Stomach (tissue), 9 donors: ENCODE measurements around the gene RGS6. TPM values are rescaled to one million over a fixed set of nuclear protein-coding genes. Genes with fewer than 3 reads are reported as not detected.

Source experiments
- DNase-seq, 2 donors: peaks; one replicate each; pipeline versions ENCODE4 v3.0.0 to v3.0.0-alpha.2; 2013 to 2019
- H3K27ac ChIP-seq, 5 donors: fragments of 200-600 bp in 4 of 5; sonication (generic) in 4 of 5; one replicate each; pipeline ENCODE4 v1.5.1; 2013 to 2019; ENCODE audit warnings: mild to moderate bottlenecking in 1 of 5, moderate library complexity in 1 of 5
- H3K27me3 ChIP-seq, 3 donors: fragments of 200-600 bp; sonication (generic); one replicate each; pipeline ENCODE4 v1.5.1; 2017 to 2019; ENCODE audit warnings: mixed run types in 1 of 3
- H3K36me3 ChIP-seq, 4 donors: fragments of 200-600 bp; sonication (generic); 1 replicate in 3 of 4; 2 replicates in 1 of 4; pipeline ENCODE4 v1.5.1; 2016 to 2019
- H3K4me1 ChIP-seq, 4 donors: fragments of 200-600 bp; sonication (generic); one replicate each; pipeline ENCODE4 v1.5.1; 2016 to 2019
- H3K4me3 ChIP-seq, 4 donors: fragments of 200-600 bp; sonication (generic) in 3 of 4; one replicate each; pipeline ENCODE4 v1.5.1; 2016 to 2019; ENCODE audit warnings: mild to moderate bottlenecking in 1 of 4
- H3K9me3 ChIP-seq, 4 donors: fragments of 200-600 bp; sonication (generic); one replicate each; pipeline ENCODE4 v1.5.1; 2016 to 2019
- EP300 ChIP-seq: sonication (generic); formaldehyde crosslinking; IDR thresholded peaks from one replicate; pipeline ENCODE4 v1.6.1; 2017; ENCODE audit warnings: antibody characterized with exemption
- POLR2A ChIP-seq, 4 donors: fragments of 450-650 bp; IDR thresholded peaks; one replicate each; pipeline ENCODE4 v1.6.1; 2016; ENCODE audit warnings: antibody characterized with exemption in 4 of 4, control low read depth in 2 of 4, mild to moderate bottlenecking in 1 of 4, moderate library complexity in 1 of 4
- POLR2AphosphoS5 ChIP-seq, 3 donors: sonication (generic); formaldehyde crosslinking; IDR thresholded peaks; one replicate each; pipeline ENCODE4 v1.6.1; 2016; ENCODE audit warnings: antibody characterized with exemption in 3 of 3
- WGBS, 5 donors: extraction: QIAGEN DNeasy Blood & Tissue Kit in 3 of 5; methylation state at CpG; one replicate each; pipeline versions ENCODE4 v1.1.5 to v1.1.7; 2013 to 2018; 5-methylcytosine and 5-hydroxymethylcytosine counted together
- intact Hi-C: fragments of 100-400 bp; cut with DNase I; formaldehyde crosslinking; loops from one replicate; pipeline ENCODE4 v1.15.1; 2023; ENCODE audit warnings: low total_unique reads
- polyA plus RNA-seq, 3 donors: library from polyadenylated mRNA; stranded (reverse); fragments of 200-250 nt; gene quantifications; one replicate each; pipeline ENCODE4 v1.2.3, GENCODE V29; 2013
- total RNA-seq, 5 donors: library from RNA; depleted of rRNA; stranded (reverse); fragments of >200 nt; gene quantifications; one replicate each; pipeline versions ENCODE4 v1.1.0 to v1.2.3, GENCODE V29; 2014 to 2016
- TF ChIP-seq, protein P1 (sequence below), 7 experiments: fragments of 450-650 bp in 4 of 7; fragments of 200-600 bp in 3 of 7; sonication (generic) in 3 of 7; IDR thresholded peaks; one replicate each; pipeline ENCODE4 v1.5.1; 2016 to 2019; ENCODE audit warnings: antibody characterized with exemption in 7 of 7, control low read depth in 2 of 7, mild to moderate bottlenecking in 1 of 7
- donor health status: healthy with polysubstance abuse.
- donor health status: Bipolar disorder and iron deficiency.
- donor health status: healthy.

The RGS6 gene
- total and polyA plus RNA-seq, 8 donors: 0.25 to 18.0 (median 0.92) TPM; not detected in 1

DNA sequence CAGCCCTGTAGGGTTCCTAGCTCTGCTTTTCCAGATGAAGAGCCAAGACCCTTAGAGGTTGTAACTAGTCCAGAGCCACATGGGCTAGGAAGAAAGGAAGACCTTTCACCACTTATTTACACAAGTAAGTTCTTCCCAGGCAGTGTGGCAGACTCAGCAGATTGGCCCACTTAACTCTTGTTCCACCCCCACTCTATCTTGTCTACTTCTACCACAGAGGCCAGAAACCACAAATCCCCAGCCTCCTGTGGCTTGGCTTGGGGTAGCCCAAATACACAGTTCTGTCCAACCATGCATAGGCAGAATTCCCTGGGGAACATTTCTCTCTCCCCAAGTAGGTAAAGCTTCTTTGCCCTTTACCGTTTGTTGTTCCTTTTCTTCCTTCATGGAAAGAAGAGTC lies 383.5 kb downstream of the RGS6 start:
- H3K36me3 ChIP-seq: no peaks in the 10 kb centered on the region
- intact Hi-C loops: no loop called here
- H3K4me3 ChIP-seq: no peak overlapping the region
- DNase-seq: no peak
- H3K27ac ChIP-seq: peak overlapping the region in 1 of 5 donors; percentile 48
- H3K9me3 ChIP-seq: no peaks in the 10 kb centered on the region
- TF ChIP-seq EP300: no peak
- no peak for TF ChIP-seq POLR2AphosphoS5 (IDR thresholded peaks at IDR 0.05)
- TF ChIP-seq, protein P1, sequence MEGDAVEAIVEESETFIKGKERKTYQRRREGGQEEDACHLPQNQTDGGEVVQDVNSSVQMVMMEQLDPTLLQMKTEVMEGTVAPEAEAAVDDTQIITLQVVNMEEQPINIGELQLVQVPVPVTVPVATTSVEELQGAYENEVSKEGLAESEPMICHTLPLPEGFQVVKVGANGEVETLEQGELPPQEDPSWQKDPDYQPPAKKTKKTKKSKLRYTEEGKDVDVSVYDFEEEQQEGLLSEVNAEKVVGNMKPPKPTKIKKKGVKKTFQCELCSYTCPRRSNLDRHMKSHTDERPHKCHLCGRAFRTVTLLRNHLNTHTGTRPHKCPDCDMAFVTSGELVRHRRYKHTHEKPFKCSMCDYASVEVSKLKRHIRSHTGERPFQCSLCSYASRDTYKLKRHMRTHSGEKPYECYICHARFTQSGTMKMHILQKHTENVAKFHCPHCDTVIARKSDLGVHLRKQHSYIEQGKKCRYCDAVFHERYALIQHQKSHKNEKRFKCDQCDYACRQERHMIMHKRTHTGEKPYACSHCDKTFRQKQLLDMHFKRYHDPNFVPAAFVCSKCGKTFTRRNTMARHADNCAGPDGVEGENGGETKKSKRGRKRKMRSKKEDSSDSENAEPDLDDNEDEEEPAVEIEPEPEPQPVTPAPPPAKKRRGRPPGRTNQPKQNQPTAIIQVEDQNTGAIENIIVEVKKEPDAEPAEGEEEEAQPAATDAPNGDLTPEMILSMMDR (IDR thresholded peaks at IDR 0.05): no peak
- no peak for TF ChIP-seq POLR2A (IDR thresholded peaks at IDR 0.05)
- 56 to 81% (median 70%) methylated on average over 1 of the region's 1 CpG for WGBS, 5 donors
- H3K4me1 ChIP-seq: peaks cover 0 to 30% (median 0%) of the 10 kb centered on the region in 4 donors
- no peaks in the 10 kb centered on the region for H3K27me3 ChIP-seq

DNA sequence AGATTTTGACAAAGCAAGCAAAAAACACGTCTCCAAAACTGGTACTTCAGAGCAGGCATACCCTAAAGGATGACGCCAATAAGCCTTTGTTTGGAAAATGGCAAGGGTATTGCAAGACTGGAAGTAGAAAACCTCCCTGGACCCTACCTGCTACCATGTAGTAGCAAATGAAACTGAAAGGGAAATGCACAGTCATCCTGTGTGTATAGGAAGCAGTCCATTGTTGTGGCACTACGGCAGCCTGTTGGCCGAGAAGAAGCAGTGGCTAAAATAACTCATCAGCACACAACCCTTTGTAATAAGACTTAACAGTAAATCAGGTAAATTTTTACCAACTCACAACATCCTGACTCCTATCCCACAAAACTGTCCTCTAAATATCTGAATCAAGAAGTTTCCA lies 386.4 kb downstream of the RGS6 start:
- Histone ChIP-seq H3K4me1 (peaks cover 0 to 11% (median 0%) of the 10 kb centered on the region in 4 donors), H3K27ac (no peak overlapping the region), H3K4me3 (no peak overlapping the region), H3K27me3 (no peaks in the 10 kb centered on the region), H3K9me3 (no peaks in the 10 kb centered on the region), H3K36me3 (no peaks in the 10 kb centered on the region)
- intact Hi-C loops: no loop called here
- no peak for DNase-seq
- TF ChIP-seq EP300: no peak
- TF ChIP-seq, protein P1 (IDR thresholded peaks at IDR 0.05): no peak
- TF ChIP-seq POLR2A (IDR thresholded peaks at IDR 0.05): no peak
- TF ChIP-seq POLR2AphosphoS5 (IDR thresholded peaks at IDR 0.05): no peak
- 64 to 80% (median 77%) methylated on average over 4 of the region's 4 CpGs for WGBS, 5 donors

DNA sequence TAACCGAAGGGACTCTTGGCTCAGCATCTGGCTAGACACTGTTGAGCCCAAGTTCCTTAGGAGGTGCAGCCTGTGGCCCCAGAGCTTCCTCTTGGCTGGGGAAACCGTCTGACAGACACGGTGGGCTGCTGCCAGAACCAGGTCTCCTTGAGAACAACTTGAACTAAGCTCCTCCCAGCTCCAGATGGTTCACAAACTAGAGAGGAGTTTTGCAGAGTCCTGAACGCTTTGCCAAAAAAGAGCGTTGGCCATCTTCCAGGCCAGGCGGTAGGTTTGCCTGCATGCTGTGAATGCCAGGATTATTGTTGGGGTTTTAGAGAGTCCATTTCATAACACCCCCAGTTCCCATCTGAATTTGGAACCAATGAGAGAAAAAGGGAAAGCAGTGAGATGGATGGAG lies 399.8 kb downstream of the RGS6 start:
- intact Hi-C loops: no loop called here
- Histone ChIP-seq H3K27ac (no peak overlapping the region), H3K27me3 (no peaks in the 10 kb centered on the region), H3K4me3 (no peak overlapping the region), H3K4me1 (peaks cover 0 to 16% (median 2%) of the 10 kb centered on the region in 4 donors), H3K36me3 (no peaks in the 10 kb centered on the region), H3K9me3 (no peaks in the 10 kb centered on the region)
- peak in 1 of 2 donors; percentile 53 for DNase-seq
- TF ChIP-seq EP300: no peak
- no peak for TF ChIP-seq POLR2AphosphoS5 (IDR thresholded peaks at IDR 0.05)
- TF ChIP-seq, protein P1 (IDR thresholded peaks at IDR 0.05): no peak
- TF ChIP-seq POLR2A (IDR thresholded peaks at IDR 0.05): no peak
- 11 to 24% (median 21%) methylated on average over 6 of the region's 6 CpGs for WGBS, 5 donors

DNA sequence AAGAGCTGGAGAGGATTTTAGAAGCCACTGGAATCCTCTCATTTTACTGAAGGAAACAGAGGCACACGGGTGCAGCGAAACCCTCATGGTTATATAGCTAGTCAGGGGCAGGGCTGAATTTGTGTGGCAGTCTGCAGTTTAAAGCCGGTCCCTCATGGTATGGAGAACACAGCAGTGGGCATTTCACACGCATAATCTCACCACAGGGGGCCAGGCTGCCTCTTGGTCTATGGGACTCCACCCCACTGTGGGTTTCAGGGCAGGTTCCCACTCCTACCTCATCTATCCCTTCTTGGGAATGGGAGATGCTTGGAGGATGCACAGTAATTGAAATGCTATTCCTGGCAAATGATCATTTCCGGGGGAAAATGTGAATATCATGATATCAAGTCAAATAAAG lies 400.6 kb downstream of the RGS6 start:
- no peak for DNase-seq
- no peak overlapping the region for H3K27ac ChIP-seq
- no peaks in the 10 kb centered on the region for H3K27me3 ChIP-seq
- WGBS, 5 donors: 56 to 72% (median 64%) methylated on average over 5 of the region's 5 CpGs
- H3K4me3 ChIP-seq: no peak overlapping the region
- no peak for TF ChIP-seq EP300
- TF ChIP-seq POLR2AphosphoS5 (IDR thresholded peaks at IDR 0.05): no peak
- TF ChIP-seq, protein P1 (IDR thresholded peaks at IDR 0.05): no peak
- TF ChIP-seq POLR2A (IDR thresholded peaks at IDR 0.05): no peak
- intact Hi-C loops: no loop called here
- peaks cover 0 to 16% (median 2%) of the 10 kb centered on the region in 4 donors for H3K4me1 ChIP-seq
- H3K9me3 ChIP-seq: no peaks in the 10 kb centered on the region
- no peaks in the 10 kb centered on the region for H3K36me3 ChIP-seq
